Neutrophil (primary cell): Measurements from ENCODE around the gene FBXO46.

Source experiments
- H3K27ac ChIP-seq: fragments of 200-600 bp; sonication (generic); 2 replicates; pipeline ENCODE4 v1.5.1; 2016; ENCODE audit warnings: mild to moderate bottlenecking, moderate library complexity
- H3K27me3 ChIP-seq: fragments of 200-600 bp; sonication (generic); 2 replicates; pipeline ENCODE4 v1.6.0; 2016; ENCODE audit warnings: mild to moderate bottlenecking
- H3K36me3 ChIP-seq: fragments of 200-600 bp; sonication (generic); 2 replicates; pipeline ENCODE4 v1.5.1; 2017
- H3K4me1 ChIP-seq, 2 experiments: fragments of 200-600 bp in 1 of 2; sonication (generic) in 1 of 2; 1 replicate in 1 of 2; 2 replicates in 1 of 2; pipeline versions ENCODE4 v1.5.1 to v1.6.1; 2013 to 2016; ENCODE audit warnings: low read depth in 1 of 2, low read length in 1 of 2, mild to moderate bottlenecking in 1 of 2, moderate library complexity in 1 of 2; ENCODE audit not compliant: control insufficient read depth in 1 of 2, insufficient read depth in 1 of 2
- H3K4me3 ChIP-seq, 2 experiments: fragments of 200-600 bp in 1 of 2; sonication (generic) in 1 of 2; 1 replicate in 1 of 2; 2 replicates in 1 of 2; pipeline ENCODE4 v1.5.1; 2013 to 2016; ENCODE audit warnings: low read depth in 1 of 2, low read length in 1 of 2, mild to moderate bottlenecking in 1 of 2, moderate library complexity in 1 of 2
- H3K9me3 ChIP-seq: fragments of 200-600 bp; sonication (generic); 2 replicates; pipeline ENCODE4 v1.5.1; 2016
- TF ChIP-seq, protein P1 (sequence below): fragments of 200-600 bp; sonication (generic); IDR thresholded peaks from 2 replicates; pipeline ENCODE4 v1.5.1; 2016; ENCODE audit warnings: antibody characterized with exemption

The FBXO46 gene

DNA sequence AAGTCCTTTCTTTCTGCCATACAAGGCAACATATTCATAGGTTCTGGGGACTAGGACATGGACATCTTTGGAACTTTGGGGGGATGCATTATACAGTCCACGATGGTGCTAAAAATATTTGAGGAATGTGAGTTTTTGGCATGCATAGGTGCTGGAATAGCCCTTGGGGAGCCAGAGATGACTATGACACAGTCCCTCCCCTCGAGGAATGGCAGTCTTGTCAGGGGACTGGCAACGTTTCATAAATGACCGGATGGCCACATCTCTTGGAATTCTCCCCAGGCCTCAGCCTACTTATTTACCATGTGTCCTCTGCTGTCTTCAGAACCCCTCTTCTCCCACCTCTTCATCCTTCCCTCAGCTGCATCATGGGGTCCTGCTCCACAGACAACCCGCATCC is 16.2 kb upstream of the FBXO46 start:
- no peaks in the 10 kb centered on the region for H3K36me3 ChIP-seq
- no peak overlapping the region for H3K27ac ChIP-seq
- no peaks in the 10 kb centered on the region for H3K9me3 ChIP-seq
- TF ChIP-seq, protein P1, sequence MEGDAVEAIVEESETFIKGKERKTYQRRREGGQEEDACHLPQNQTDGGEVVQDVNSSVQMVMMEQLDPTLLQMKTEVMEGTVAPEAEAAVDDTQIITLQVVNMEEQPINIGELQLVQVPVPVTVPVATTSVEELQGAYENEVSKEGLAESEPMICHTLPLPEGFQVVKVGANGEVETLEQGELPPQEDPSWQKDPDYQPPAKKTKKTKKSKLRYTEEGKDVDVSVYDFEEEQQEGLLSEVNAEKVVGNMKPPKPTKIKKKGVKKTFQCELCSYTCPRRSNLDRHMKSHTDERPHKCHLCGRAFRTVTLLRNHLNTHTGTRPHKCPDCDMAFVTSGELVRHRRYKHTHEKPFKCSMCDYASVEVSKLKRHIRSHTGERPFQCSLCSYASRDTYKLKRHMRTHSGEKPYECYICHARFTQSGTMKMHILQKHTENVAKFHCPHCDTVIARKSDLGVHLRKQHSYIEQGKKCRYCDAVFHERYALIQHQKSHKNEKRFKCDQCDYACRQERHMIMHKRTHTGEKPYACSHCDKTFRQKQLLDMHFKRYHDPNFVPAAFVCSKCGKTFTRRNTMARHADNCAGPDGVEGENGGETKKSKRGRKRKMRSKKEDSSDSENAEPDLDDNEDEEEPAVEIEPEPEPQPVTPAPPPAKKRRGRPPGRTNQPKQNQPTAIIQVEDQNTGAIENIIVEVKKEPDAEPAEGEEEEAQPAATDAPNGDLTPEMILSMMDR = no peak
- peaks cover 72% of the 10 kb centered on the region for H3K27me3 ChIP-seq
- no peak overlapping the region for H3K4me3 ChIP-seq
- H3K4me1 ChIP-seq = no peaks in the 10 kb centered on the region

GRCh38 chr19:45745606-45746005 is 14.9 kb upstream of the FBXO46 start:
- Histone ChIP-seq H3K27me3 (peaks cover 83% of the 10 kb centered on the region), H3K4me1 (no peaks in the 10 kb centered on the region), H3K27ac (no peak overlapping the region), H3K36me3 (no peaks in the 10 kb centered on the region), H3K4me3 (no peak overlapping the region), H3K9me3 (no peaks in the 10 kb centered on the region)
- TF ChIP-seq, protein P1 = no peak

DNA sequence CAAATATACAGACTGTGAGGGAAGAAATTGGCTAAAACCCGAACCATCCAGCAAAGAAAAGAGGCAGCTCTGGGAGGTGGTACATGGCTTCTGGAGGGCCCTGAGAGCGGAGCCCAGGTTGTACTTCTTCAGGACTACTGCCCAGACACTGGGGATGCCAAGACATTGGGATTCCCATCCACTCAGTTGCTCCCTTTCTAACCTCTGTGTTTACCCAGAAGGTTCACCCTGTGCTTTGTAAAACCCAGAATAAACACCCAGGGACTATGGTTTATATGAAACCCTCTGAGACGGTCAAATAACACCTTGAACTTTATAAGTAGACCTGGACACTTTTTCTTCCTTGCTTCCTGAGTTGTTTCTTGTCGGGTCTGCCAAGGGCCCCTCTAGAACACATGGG is 12.3 kb upstream of the FBXO46 start:
- Histone ChIP-seq H3K27ac (no peak overlapping the region), H3K36me3 (no peaks in the 10 kb centered on the region), H3K9me3 (no peaks in the 10 kb centered on the region), H3K27me3 (peaks cover 81% of the 10 kb centered on the region), H3K4me3 (no peak overlapping the region), H3K4me1 (peaks cover 9 to 12% of the 10 kb centered on the region in 2 experiments)
- TF ChIP-seq, protein P1 = no peak

DNA sequence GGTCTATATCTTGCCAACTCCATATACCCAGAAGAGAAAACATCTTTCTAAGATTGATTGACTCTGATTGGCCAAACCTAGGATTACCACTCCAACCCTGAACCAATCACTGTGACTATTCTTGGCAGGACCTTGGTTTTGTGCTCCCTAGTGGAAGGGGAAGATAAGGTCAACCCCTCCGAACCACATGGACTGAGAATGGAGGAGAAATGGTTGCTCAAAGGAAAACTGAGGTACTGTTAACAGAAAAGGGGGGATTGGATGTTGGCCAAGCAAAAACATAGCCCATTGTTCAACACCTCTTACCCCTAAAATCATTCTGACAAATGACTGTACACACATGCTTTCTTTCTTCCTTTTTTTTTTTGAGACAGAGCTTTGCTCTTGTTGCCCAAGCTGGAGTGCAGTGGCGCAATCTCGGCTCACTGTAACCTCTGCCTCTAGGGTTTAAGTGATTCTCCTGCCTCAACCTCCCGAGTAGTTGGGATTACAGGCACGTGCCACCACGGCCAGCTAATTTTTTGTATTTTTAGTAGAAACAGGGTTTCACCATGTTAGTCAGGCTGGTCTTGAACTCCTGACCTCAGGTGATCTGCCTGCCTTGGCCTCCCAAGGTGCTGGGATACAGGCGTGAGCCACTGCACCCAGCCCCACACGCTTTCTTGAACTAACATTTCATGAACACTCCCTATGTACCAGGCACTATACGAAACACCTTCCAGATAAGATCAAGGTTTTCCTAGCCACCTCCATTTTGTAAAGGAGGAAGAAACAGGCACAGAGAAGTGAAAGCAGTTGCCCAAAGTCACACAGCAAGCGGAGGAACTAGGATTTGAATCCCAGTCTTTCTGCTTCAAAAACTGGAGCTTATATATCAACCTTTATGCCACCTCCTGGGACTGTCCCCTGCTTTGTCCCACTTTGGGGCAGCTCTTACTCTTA is 9.1 kb upstream of the FBXO46 start:
- Histone ChIP-seq H3K9me3 (no peaks in the 10 kb centered on the region), H3K4me1 (peaks cover 9 to 12% of the 10 kb centered on the region in 2 experiments), H3K27me3 (peaks cover 75% of the 10 kb centered on the region)

GRCh38 chr19:45733160-45733810 is 2.6 kb upstream of the FBXO46 start, which contains the start of gene MEIOSIN:
Gene MEIOSIN (plus strand): TSS chr19:45733439. CDS start chr19:45735377, 1,938 bp downstream.
- Histone ChIP-seq H3K27ac (no peak within 1 kb of the TSS), H3K4me1 (peaks cover 16 to 18% of the 10 kb centered on the region in 2 experiments), H3K9me3 (no peaks in the 10 kb centered on the region), H3K36me3 (no peaks in the 10 kb centered on the region), H3K4me3 (no peak within 1 kb of the TSS), H3K27me3 (peaks cover 29% of the 10 kb centered on the region)
- TF ChIP-seq, protein P1 = no peak

More for the DNA sequence above, 9.1 kb upstream of the FBXO46 start:
- peak overlapping the region; percentile 35 for H3K27ac ChIP-seq
- H3K36me3 ChIP-seq = no peaks in the 10 kb centered on the region
- no peak overlapping the region for H3K4me3 ChIP-seq
- TF ChIP-seq, protein P1 = no peak
